Measurements from ENCODE around the gene BUB1B.

DNA sequence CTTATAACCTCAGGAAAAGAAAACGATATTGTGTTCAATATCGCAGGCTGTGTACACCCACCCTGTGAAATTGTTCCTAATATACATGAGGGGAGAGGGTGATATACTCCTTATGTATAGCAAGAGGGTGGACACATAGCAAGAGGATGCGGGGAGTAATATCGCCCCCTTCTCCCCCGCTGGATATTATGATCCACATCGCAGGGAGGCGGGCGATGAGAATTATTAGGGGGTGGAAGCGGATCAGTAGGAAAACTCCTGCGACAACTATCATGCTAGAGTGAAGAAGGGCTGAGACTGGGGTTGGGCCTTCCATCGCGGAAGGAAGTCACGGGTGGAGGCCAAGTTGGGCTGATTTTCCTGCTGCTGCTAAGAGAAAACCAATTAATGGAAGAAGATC lies 27.3 kb upstream of the BUB1B start:
- TF ChIP-seq, protein P1, sequence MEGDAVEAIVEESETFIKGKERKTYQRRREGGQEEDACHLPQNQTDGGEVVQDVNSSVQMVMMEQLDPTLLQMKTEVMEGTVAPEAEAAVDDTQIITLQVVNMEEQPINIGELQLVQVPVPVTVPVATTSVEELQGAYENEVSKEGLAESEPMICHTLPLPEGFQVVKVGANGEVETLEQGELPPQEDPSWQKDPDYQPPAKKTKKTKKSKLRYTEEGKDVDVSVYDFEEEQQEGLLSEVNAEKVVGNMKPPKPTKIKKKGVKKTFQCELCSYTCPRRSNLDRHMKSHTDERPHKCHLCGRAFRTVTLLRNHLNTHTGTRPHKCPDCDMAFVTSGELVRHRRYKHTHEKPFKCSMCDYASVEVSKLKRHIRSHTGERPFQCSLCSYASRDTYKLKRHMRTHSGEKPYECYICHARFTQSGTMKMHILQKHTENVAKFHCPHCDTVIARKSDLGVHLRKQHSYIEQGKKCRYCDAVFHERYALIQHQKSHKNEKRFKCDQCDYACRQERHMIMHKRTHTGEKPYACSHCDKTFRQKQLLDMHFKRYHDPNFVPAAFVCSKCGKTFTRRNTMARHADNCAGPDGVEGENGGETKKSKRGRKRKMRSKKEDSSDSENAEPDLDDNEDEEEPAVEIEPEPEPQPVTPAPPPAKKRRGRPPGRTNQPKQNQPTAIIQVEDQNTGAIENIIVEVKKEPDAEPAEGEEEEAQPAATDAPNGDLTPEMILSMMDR (conservative IDR thresholded peaks at IDR 0.05; ENCODE audit: low read length) = no peak
- no peak for TF ChIP-seq EZH2phosphoT487 (IDR thresholded peaks at IDR 0.05; ENCODE audit: borderline replicate concordance, low read depth, low read length)

All from OCI-LY7 (cell line).